ENCODE data around the gene PARP14. TPM values are rescaled to one million over a fixed set of nuclear protein-coding genes. Genes with fewer than 3 reads are reported as not detected.
"Not testable (repeated sequence)": the region's sequence is repeated elsewhere in the genome, so short reads cannot be mapped to it uniquely, and the experiment has no call there.

The PARP14 gene
- polyA plus RNA-seq, 2 of the 4 experiments (the other 2 are of a cell fraction) = 7.5 to 23.6 TPM

- TF ChIP-seq RNF2 (IDR thresholded peaks at IDR 0.05; ENCODE audit: borderline replicate concordance, low read depth) = no peak
Observed at GRCh38 chr3:122728186-122728585, 47.5 kb downstream of the PARP14 start (continued).

DNA sequence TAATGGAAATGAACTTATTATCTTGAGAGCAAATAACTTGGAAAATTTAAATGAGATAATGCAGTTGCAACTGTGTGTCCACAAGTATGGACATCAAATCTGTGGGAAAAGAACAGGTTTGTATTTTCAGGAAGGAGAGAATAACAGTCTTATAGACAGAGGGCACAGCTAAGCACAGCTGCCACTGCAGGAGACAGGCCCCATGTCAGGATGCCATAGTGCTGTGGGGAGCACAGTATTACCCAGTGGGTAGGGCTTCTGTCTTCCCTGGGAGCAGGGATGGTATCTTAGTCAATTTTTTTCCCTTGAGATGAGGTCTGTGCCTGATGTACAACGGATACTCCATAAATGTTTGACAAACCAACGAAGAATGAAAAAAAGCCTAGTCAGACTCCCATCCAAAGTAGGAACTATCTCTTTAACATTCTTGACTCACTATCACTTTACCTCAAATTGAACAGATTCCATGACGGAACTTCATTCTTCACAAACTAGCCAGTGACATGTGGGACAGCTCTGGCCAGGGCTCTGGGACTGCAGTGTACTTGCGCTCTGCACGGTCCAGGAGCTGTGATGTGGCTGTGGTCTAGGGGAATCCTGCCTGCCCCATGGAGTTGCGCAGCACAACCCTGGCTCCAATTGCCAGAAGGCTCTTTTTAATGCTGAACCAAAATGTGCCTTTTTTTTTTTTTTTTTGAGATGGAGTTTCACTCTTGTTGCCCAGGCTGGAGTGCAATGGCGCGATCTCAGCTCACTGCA, 48.3 kb downstream of the PARP14 start:
- POLR2A ChIA-PET = interaction anchor here (0.7 kb wide), 2 partner anchors 16 to 1503 kb away, joined by 3 to 8 read pairs; no protein-coding TSS in a partner anchor
- TF ChIP-seq, protein P1, sequence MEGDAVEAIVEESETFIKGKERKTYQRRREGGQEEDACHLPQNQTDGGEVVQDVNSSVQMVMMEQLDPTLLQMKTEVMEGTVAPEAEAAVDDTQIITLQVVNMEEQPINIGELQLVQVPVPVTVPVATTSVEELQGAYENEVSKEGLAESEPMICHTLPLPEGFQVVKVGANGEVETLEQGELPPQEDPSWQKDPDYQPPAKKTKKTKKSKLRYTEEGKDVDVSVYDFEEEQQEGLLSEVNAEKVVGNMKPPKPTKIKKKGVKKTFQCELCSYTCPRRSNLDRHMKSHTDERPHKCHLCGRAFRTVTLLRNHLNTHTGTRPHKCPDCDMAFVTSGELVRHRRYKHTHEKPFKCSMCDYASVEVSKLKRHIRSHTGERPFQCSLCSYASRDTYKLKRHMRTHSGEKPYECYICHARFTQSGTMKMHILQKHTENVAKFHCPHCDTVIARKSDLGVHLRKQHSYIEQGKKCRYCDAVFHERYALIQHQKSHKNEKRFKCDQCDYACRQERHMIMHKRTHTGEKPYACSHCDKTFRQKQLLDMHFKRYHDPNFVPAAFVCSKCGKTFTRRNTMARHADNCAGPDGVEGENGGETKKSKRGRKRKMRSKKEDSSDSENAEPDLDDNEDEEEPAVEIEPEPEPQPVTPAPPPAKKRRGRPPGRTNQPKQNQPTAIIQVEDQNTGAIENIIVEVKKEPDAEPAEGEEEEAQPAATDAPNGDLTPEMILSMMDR (IDR thresholded peaks at IDR 0.05) = no peak
- TF ChIP-seq CBX2 (IDR thresholded peaks at IDR 0.05; ENCODE audit: borderline replicate concordance, low read depth) (no peak), CEBPB (IDR thresholded peaks at IDR 0.05) (no peak), FOXS1 (CRISPR knock-in tag; IDR thresholded peaks at IDR 0.05) (no peak)
- no peak for DNase-seq (ENCODE audit: low read depth in 1 of 2, low spot score in 1 of 2)
- Histone ChIP-seq H3K4me3 (no peak overlapping the region), H3K9me3 (no peaks in the 10 kb centered on the region), H3K4me1 (peaks cover 16% of the 10 kb centered on the region), H3K27ac (no peak overlapping the region), H3K4me2 (no peak overlapping the region)
- WGBS (ENCODE audit: missing lambda C conversion rate) = 94% methylated on average over 8 of the region's 8 CpGs
- CTCF ChIA-PET = no interaction called here
- ATAC-seq = peak in 1 of 2 experiments; percentile 35; a peak in 1 of 6 replicates
- no peak for FAIRE-seq

DNA sequence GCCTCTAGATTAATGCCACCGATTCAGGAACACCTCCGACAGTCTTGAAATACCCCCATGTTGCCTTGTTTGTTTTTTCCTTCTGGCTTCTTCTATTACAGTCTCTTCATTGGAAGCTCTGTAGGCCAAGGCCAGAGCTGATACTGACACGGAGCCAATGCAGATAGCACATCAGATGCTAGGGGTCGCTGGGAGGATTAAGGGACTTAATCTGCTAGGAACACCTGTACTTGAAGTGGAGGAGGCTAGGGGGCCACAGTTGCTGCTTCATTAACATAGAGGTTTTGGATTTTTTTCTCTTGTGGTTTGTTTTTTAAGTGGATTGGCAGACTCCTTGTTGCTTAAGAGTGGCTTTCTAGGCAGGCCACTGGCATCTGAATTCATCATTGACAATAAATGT, 49.6 kb downstream of the PARP14 start:
- TF ChIP-seq ESRRA (IDR thresholded peaks at IDR 0.05; ENCODE audit: borderline replicate concordance, low read length) = no peak
- no peak for TF ChIP-seq ZSCAN20 (CRISPR knock-in tag; IDR thresholded peaks at IDR 0.05)
- TF ChIP-seq NR3C1 (IDR thresholded peaks at IDR 0.05) = no peak
- TF ChIP-seq, protein P2, sequence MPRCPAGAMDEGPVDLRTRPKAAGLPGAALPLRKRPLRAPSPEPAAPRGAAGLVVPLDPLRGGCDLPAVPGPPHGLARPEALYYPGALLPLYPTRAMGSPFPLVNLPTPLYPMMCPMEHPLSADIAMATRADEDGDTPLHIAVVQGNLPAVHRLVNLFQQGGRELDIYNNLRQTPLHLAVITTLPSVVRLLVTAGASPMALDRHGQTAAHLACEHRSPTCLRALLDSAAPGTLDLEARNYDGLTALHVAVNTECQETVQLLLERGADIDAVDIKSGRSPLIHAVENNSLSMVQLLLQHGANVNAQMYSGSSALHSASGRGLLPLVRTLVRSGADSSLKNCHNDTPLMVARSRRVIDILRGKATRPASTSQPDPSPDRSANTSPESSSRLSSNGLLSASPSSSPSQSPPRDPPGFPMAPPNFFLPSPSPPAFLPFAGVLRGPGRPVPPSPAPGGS (IDR thresholded peaks at IDR 0.05) = no peak
- no peak for TF ChIP-seq TFCP2L1 (CRISPR knock-in tag; IDR thresholded peaks at IDR 0.05)
- TF ChIP-seq CHD2 (IDR thresholded peaks at IDR 0.05; ENCODE audit: low read length, partially characterized antibody) = no peak
- no peak for TF ChIP-seq PBX3 (IDR thresholded peaks at IDR 0.05)
- 89% methylated on average over 4 of the region's 4 CpGs for WGBS (ENCODE audit: missing lambda C conversion rate)
- H3K9me3 ChIP-seq = no peaks in the 10 kb centered on the region
- ChIA-PET CTCF (no interaction called here), POLR2A (no interaction called here)
- FAIRE-seq (no peak), ATAC-seq (no peak), DNase-seq (ENCODE audit: low read depth in 1 of 2, low spot score in 1 of 2) (no peak)
- H3K4me1 ChIP-seq = peaks cover 16% of the 10 kb centered on the region
- no peak overlapping the region for H3K4me2 ChIP-seq
- no peak overlapping the region for H3K4me3 ChIP-seq
- no peak overlapping the region for H3K27ac ChIP-seq

GRCh38 chr3:122732682-122733525, 52.3 kb downstream of the PARP14 start:
- not testable (repeated sequence) for H3K9me3 ChIP-seq, FAIRE-seq
- peak overlapping the region; percentile 79 for H3K4me2 ChIP-seq
- peak; percentile 56 to 67; a peak in 4 of 6 replicates for ATAC-seq
- H3K4me1 ChIP-seq = peaks cover 16% of the 10 kb centered on the region
- 10% methylated on average over 20 of the region's 22 CpGs for WGBS (ENCODE audit: missing lambda C conversion rate)
- POLR2A ChIA-PET = interaction anchor here (0.6 kb wide), 2 partner anchors 13 to 199 kb away, joined by 3 to 4 read pairs; no protein-coding TSS in a partner anchor
- CTCF ChIA-PET = interaction anchor here (0.6 to 1.9 kb wide), 4 partner anchors 17 to 68 kb away, joined by 3 to 5 read pairs (median 3); no protein-coding TSS in a partner anchor
- DNase-seq (ENCODE audit: low read depth in 1 of 2, low spot score in 1 of 2) = peak in 1 of 2 experiments; percentile 79
- H3K27ac ChIP-seq = peak overlapping the region; percentile 85
- TF ChIP-seq MAX (IDR thresholded peaks at IDR 0.05) = peak; percentile 48; the same call in 1 of the 2 replicates
- peak in 1 of 2 experiments; percentile 38; a peak in 1 of 5 replicates for TF ChIP-seq JUN (IDR thresholded peaks at IDR 0.05)
- peak in 1 of 2 experiments; percentile 14; a peak in 1 of 5 replicates for TF ChIP-seq EP300 (IDR thresholded peaks at IDR 0.05)
- TF ChIP-seq RARB (CRISPR knock-in tag; IDR thresholded peaks at IDR 0.05) = peak; percentile 52; the same call in 1 of the 2 replicates
- peak in 1 of 2 experiments; percentile 71; a peak in 2 of 4 replicates for TF ChIP-seq CEBPB (IDR thresholded peaks at IDR 0.05)
- peak overlapping the region; percentile 42 for H3K4me3 ChIP-seq
